NCI-H1436 treated with DMSO at 0.1 percent for 48 hours (cell line): ENCODE data around the gene SMYD4.
"Not testable (repeated sequence)": the region's sequence is repeated elsewhere in the genome, so short reads cannot be mapped to it uniquely, and the experiment has no call there.

Source experiments
- DNase-seq: peaks from one replicate; lab custom pipeline; 2025; lab: John Stamatoyannopoulos, UW

SMYD4 gene

GRCh38 chr17:1783834-1784611 lies 45.7 kb downstream of the SMYD4 start:
- no peak for DNase-seq

GRCh38 chr17:1783271-1783670 lies 46.4 kb downstream of the SMYD4 start:
- no peak for DNase-seq

- no peak for DNase-seq
Observed at GRCh38 chr17:1782171-1782567, 47.5 kb downstream of the SMYD4 start.

- no peak for DNase-seq
Observed at GRCh38 chr17:1779571-1780131, 50.1 kb downstream of the SMYD4 start.

GRCh38 chr17:1776857-1777256 lies 52.8 kb downstream of the SMYD4 start:
- no peak for DNase-seq

- no peak for DNase-seq
Observed at GRCh38 chr17:1776328-1776727, 53.4 kb downstream of the SMYD4 start.

- no peak for DNase-seq
Observed at GRCh38 chr17:1774390-1775176, 55.1 kb downstream of the SMYD4 start.

- DNase-seq, result no peak
Observed at GRCh38 chr17:1773696-1774181, 56.0 kb downstream of the SMYD4 start.

- not testable (repeated sequence) for DNase-seq
Observed at GRCh38 chr17:1773000-1773695, 56.6 kb downstream of the SMYD4 start.

- DNase-seq, result no peak
Observed at GRCh38 chr17:1769822-1770477, 59.8 kb downstream of the SMYD4 start.

- no peak for DNase-seq
Observed at GRCh38 chr17:1767358-1767757, 62.3 kb downstream of the SMYD4 start.

- no peak for DNase-seq
Observed at GRCh38 chr17:1766382-1767135, 63.1 kb downstream of the SMYD4 start.

- DNase-seq, result no peak
Observed at GRCh38 chr17:1765576-1765975, 64.1 kb downstream of the SMYD4 start.

- not testable (repeated sequence) for DNase-seq
Observed at GRCh38 chr17:1764705-1765104, 65.0 kb downstream of the SMYD4 start.

GRCh38 chr17:1764284-1764683 lies 65.4 kb downstream of the SMYD4 start:
- no peak for DNase-seq

- no peak for DNase-seq
Observed at GRCh38 chr17:1762901-1763898, 66.5 kb downstream of the SMYD4 start.

GRCh38 chr17:1762233-1762900 lies 67.3 kb downstream of the SMYD4 start:
- DNase-seq, result no peak

GRCh38 chr17:1759529-1759928 lies 70.2 kb downstream of the SMYD4 start:
- DNase-seq, result no peak

GRCh38 chr17:1758807-1759206 lies 70.9 kb downstream of the SMYD4 start:
- no peak for DNase-seq
